NCI-H82 (cell line): ENCODE results near the gene LRRC58.
"Not testable (repeated sequence)": the region's sequence is repeated elsewhere in the genome, so short reads cannot be mapped to it uniquely, and the experiment has no call there.

Experiments used
- DNase-seq: peaks from one replicate; lab custom pipeline; 2025; lab: John Stamatoyannopoulos, UW

Gene LRRC58

DNA sequence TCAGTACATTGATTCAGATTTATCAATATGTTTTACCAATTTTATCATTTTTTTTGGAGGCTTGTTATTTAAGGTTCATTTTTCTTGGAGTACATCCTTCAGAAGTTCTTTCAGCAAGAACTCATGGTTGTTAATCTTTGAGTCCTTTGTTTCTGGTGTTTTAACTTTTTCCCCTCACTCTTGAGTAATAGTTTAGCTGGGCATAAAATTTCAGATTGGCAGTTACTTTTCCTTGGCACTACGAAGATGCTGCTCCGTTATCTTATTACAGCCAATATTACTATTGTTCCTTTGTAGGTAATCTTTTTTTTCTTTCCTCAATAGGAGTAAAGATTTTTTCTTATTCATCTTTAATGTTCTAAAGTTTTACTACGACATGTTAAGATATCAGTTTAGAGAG lies 9.8 kb downstream of the LRRC58 start:
- DNase-seq = no peak

- no peak for DNase-seq
Measured at GRCh38 chr3:120338517-120338916, 10.6 kb downstream of the LRRC58 start.

- no peak for DNase-seq
Measured at GRCh38 chr3:120332646-120333045, 16.5 kb downstream of the LRRC58 start.

DNA sequence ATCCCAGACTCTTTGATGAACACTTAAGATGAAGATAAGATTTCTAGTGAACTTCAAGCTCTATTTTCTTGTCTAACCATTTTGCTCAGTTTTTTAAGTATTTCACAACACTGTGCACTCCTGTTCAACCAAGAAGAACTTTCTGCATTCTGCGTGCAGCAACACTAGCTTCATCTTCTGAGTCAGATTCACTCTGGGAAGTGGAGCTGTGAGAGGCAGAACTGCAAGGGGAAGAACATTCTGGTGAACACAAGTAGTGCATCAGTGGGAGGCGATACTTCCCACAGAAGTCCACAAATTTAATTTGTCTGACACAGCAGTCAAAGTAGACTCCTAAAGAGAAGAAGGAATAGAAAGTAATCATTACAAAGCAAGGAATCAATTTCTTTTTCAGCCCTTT lies 18.1 kb downstream of the LRRC58 start:
- DNase-seq = no peak

- DNase-seq = no peak
Measured at GRCh38 chr3:120326784-120327183, 22.4 kb downstream of the LRRC58 start.

- DNase-seq = no peak
Measured at GRCh38 chr3:120324190-120324589, 25.0 kb downstream of the LRRC58 start.

- peak; percentile 39 for DNase-seq
Measured at GRCh38 chr3:120323761-120324160, 25.4 kb downstream of the LRRC58 start.

DNA sequence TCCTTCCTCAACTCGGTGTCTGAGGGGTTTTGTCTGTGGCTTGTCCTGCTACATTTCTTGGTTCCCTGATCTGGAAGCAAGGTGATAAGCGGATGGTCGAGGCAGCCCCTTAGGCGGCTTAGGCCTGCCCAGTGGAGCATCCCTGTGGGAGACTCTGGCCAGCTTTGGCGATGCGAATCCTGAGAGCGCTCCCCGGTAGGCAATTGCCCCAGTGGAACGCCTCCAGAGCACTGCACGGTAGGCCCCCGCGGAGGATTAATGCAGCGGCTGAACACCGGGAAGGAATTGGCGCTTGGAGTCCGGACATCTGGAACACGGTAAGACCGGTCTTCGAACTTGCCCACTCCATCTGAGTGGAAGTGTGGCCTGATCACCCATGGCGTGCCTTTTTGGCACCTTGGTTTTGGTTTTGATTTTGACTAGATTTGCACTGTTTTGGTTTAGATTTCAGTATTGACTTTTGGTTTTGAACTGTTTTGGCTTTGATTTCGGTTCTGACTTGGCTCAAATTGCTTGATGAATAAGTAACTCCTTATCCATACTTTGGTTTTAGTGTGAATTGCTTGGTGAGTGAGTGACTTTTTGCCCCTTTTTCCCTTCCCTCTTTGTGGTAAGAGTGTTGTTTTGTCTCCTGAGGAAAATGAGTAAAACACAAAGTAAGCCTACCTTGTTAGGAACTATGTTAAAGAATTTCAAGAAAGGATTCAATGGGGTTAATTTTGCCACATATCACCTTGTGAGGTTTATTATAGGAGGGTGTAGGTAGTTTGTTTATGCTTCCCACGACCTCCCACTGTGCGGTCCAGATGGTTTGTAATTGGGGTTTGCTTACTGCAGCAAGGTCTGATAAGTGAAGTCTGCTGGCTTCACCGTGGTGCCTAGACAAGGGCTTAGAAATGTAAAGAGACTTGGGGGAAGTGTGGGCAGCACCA lies 37.0 kb downstream of the LRRC58 start:
- DNase-seq = no peak

GRCh38 chr3:120306519-120307455 lies 42.4 kb downstream of the LRRC58 start:
- no peak for DNase-seq

- no peak for DNase-seq
Measured at GRCh38 chr3:120304616-120305015, 44.5 kb downstream of the LRRC58 start.

- DNase-seq = no peak
Measured at GRCh38 chr3:120302361-120302760, 46.8 kb downstream of the LRRC58 start.

GRCh38 chr3:120300971-120301370 lies 48.2 kb downstream of the LRRC58 start:
- DNase-seq = no peak

DNA sequence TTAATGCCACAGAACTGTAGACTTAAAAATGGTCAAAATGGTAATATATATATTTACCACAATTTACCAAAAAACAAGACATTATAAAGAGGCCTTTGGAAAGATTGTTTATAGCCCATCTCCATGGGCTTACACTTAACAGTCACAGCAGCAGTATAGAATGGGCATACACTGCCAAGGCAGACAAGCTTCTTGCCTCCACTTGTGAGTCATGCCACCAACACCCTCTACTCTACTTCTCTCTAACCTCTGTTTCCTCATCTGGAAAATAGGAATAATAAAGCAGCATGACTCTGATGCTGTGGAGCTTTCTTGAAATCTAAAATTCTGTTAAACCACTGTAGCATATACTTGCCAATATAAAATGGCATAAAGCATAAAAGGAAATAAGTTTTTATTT lies 49.8 kb downstream of the LRRC58 start:
- no peak for DNase-seq

DNA sequence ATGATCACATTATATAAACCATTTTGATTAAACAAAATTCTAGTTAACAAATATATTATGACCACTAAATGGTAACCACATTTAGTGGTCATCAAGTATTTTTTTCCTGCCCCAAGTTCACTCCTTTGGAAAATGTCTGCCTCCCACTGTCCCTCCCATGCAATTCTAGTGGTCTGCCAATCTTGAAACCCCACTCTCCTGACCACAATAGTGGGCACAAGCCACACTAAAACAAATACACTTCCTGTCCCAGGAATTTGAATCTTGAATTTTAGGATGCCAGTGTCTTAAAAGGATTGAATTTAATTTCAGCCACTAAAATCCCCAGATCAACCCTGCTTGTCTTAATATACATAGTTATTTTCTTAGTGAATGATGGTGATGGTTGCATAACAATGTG lies 50.2 kb downstream of the LRRC58 start:
- no peak for DNase-seq

- not testable (repeated sequence) for DNase-seq
Measured at GRCh38 chr3:120291552-120291951, 57.6 kb downstream of the LRRC58 start.

DNA sequence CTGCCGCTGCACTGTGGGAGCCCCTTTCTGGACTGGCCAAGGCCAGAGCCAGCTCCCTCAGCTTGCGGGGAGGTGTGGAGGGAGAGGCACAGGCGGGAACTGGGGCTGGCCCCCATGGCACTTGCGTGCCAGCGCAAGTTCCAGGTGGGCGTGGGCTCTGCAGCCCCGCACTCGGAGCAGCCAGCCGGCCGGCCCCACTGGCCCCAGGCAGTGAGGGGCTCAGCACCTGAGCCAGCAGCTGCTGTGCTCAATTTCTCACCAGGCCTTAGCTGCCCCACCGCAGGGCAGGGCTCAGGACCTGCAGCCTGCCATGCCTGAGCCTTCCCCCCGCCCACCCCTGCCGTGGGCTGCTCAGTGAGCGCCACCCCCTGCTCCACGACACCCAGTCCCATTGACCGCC lies 59.5 kb downstream of the LRRC58 start:
- DNase-seq = no peak

- no peak for DNase-seq
Measured at GRCh38 chr3:120286465-120286864, 62.7 kb downstream of the LRRC58 start.

GRCh38 chr3:120285508-120285841 lies 63.7 kb downstream of the LRRC58 start:
- DNase-seq = no peak

GRCh38 chr3:120284747-120285507 lies 64.2 kb downstream of the LRRC58 start, which contains the start of gene GPR156:
TSS of gene GPR156 (minus strand) at chr3:120285222. CDS start at chr3:120244098, 41,124 bp downstream.
- DNase-seq = no peak

DNA sequence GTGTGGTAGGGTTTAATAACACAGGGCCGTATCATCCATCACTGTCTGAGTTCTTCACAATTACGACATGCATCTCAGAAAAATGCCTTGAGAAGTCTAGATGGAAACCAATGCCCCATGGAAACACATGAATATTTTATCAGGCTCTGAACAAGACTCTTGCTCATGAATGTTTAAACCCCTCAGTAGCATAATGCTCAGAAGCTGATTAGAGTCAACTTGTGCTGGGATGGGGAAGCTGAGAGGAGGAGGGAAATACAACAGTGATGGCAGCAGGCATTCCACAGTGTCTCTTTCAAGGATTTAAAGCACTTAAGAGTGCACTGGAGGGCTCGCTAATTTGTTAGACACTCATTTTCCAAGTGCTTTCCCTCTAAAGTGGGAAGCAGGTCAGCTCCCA lies 67.9 kb downstream of the LRRC58 start:
- DNase-seq = peak; percentile 32

GRCh38 chr3:120280566-120280965 lies 68.6 kb downstream of the LRRC58 start:
- DNase-seq = no peak

DNA sequence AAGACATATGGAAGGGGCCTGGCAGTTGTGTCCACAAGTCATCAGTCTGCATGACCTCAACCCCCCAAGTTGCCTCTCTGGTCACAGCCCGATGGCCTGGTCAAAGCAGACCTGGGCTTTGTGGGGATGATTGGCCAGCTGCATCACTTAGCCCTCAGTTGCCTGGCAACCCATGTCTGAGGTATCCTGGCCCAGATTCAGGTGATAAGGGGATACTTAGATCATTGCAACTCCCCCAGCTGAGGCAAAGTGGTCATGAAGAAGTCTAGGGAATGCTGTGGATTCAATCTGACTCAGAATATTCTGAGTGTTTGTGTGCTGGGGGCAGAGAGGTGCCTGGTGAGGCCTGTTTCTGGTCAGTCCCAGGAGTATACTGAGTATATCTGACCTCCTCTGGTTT lies 69.1 kb downstream of the LRRC58 start:
- DNase-seq = no peak
